ENCODE data around the gene CIC. TPM values are rescaled to one million over a fixed set of nuclear protein-coding genes. Genes with fewer than 3 reads are reported as not detected.
"Not testable (repeated sequence)": the region's sequence is repeated elsewhere in the genome, so short reads cannot be mapped to it uniquely, and the experiment has no call there.

Gene CIC
- total RNA-seq, 1 donor from 2014 or later: 36.1 TPM

- TF ChIP-seq POLR2AphosphoS5 (IDR thresholded peaks at IDR 0.05; ENCODE audit: insufficient read depth in 1 of 2, low read depth in 1 of 2) (no peak), POLR2A (IDR thresholded peaks at IDR 0.05) (no peak), CTCF (IDR thresholded peaks at IDR 0.05) (no peak)
- H3K27me3 ChIP-seq: no peaks in the 10 kb centered on the region
- H3K36me3 ChIP-seq: peaks cover 0 to 12% of the 10 kb centered on the region in 2 donors
- intact Hi-C loops (cut with DNase I): no loop called here
- H3K4me1 ChIP-seq: no peaks in the 10 kb centered on the region
- no peaks in the 10 kb centered on the region for H3K9me3 ChIP-seq
- no peak overlapping the region for H3K27ac ChIP-seq
- H3K4me3 ChIP-seq: no peak overlapping the region
- DNase-seq (ENCODE audit: extremely low spot score in 2 of 2): no peak
Measured at GRCh38 chr19:42333975-42334696, 65.1 kb downstream of the CIC start.

- H3K36me3 ChIP-seq: peaks cover 0 to 12% of the 10 kb centered on the region in 2 donors
- H3K9me3 ChIP-seq: no peaks in the 10 kb centered on the region
- no peaks in the 10 kb centered on the region for H3K4me1 ChIP-seq
- no peak for DNase-seq (ENCODE audit: extremely low spot score in 2 of 2)
- H3K27ac ChIP-seq: no peak overlapping the region
- H3K4me3 ChIP-seq: no peak overlapping the region
- intact Hi-C loops (cut with DNase I): no loop called here
- TF ChIP-seq POLR2A (IDR thresholded peaks at IDR 0.05): no peak
- TF ChIP-seq POLR2AphosphoS5 (IDR thresholded peaks at IDR 0.05; ENCODE audit: insufficient read depth in 1 of 2, low read depth in 1 of 2): no peak
- TF ChIP-seq CTCF (IDR thresholded peaks at IDR 0.05): no peak
- H3K27me3 ChIP-seq: no peaks in the 10 kb centered on the region
Measured at GRCh38 chr19:42334697-42335373, 65.8 kb downstream of the CIC start.

- Histone ChIP-seq H3K9me3 (no peaks in the 10 kb centered on the region), H3K27me3 (no peaks in the 10 kb centered on the region), H3K27ac (no peak overlapping the region), H3K36me3 (peaks cover 0 to 12% of the 10 kb centered on the region in 2 donors), H3K4me3 (no peak overlapping the region), H3K4me1 (no peaks in the 10 kb centered on the region)
- no peak for DNase-seq (ENCODE audit: extremely low spot score in 2 of 2)
- intact Hi-C loops (cut with DNase I): no loop called here
- TF ChIP-seq POLR2AphosphoS5 (IDR thresholded peaks at IDR 0.05; ENCODE audit: insufficient read depth in 1 of 2, low read depth in 1 of 2): no peak
- TF ChIP-seq POLR2A (IDR thresholded peaks at IDR 0.05): no peak
- TF ChIP-seq CTCF (IDR thresholded peaks at IDR 0.05): no peak
Measured at GRCh38 chr19:42335374-42335936, 66.4 kb downstream of the CIC start.

- H3K27me3 ChIP-seq: no peaks in the 10 kb centered on the region
- H3K27ac ChIP-seq: no peak overlapping the region
- no peaks in the 10 kb centered on the region for H3K4me1 ChIP-seq
- no peak overlapping the region for H3K4me3 ChIP-seq
- DNase-seq (ENCODE audit: extremely low spot score in 2 of 2): no peak
- TF ChIP-seq CTCF (IDR thresholded peaks at IDR 0.05) (no peak), POLR2A (IDR thresholded peaks at IDR 0.05) (no peak), POLR2AphosphoS5 (IDR thresholded peaks at IDR 0.05; ENCODE audit: insufficient read depth in 1 of 2, low read depth in 1 of 2) (no peak)
- H3K36me3 ChIP-seq: peaks cover 0 to 12% of the 10 kb centered on the region in 2 donors
- no peaks in the 10 kb centered on the region for H3K9me3 ChIP-seq
- intact Hi-C loops (cut with DNase I): no loop called here
Measured at GRCh38 chr19:42335971-42336370, 66.9 kb downstream of the CIC start.

GRCh38 chr19:42339126-42339860 is 70.2 kb downstream of the CIC start:
- H3K36me3 ChIP-seq: peaks cover 0 to 19% of the 10 kb centered on the region in 2 donors
- DNase-seq (ENCODE audit: extremely low spot score in 2 of 2); H3K4me1 ChIP-seq; intact Hi-C loops (cut with DNase I); H3K4me3 ChIP-seq; H3K9me3 ChIP-seq; H3K27ac ChIP-seq; H3K27me3 ChIP-seq: not testable (repeated sequence)

GRCh38 chr19:42339922-42340321 is 70.9 kb downstream of the CIC start:
- H3K27ac ChIP-seq; H3K4me3 ChIP-seq; DNase-seq (ENCODE audit: extremely low spot score in 2 of 2); H3K9me3 ChIP-seq; H3K27me3 ChIP-seq; H3K4me1 ChIP-seq; intact Hi-C loops (cut with DNase I): not testable (repeated sequence)
- peaks cover 0 to 22% of the 10 kb centered on the region in 2 donors for H3K36me3 ChIP-seq
